T-helper 1 cell treated with Interleukin-12 subunit alpha and Interleukin-12 subunit beta and Interleukin-4 antibody, amounts not matched to agents 30 ng/mL and 1 ng/mL, for 36 hours (primary cell): ENCODE results near the gene SEC23A. TPM values are rescaled to one million over a fixed set of nuclear protein-coding genes. Genes with fewer than 3 reads are reported as not detected.
"Not testable (repeated sequence)": the region's sequence is repeated elsewhere in the genome, so short reads cannot be mapped to it uniquely, and the experiment has no call there.

Source experiments
- intact Hi-C: fragments of 100-400 bp; cut with micrococcal nuclease; formaldehyde crosslinking; loops from one replicate; pipeline ENCODE4 v1.15.1; 2024
- total RNA-seq: library from RNA; stranded (reverse); gene quantifications from 2 replicates; pipeline ENCODE4 v1.2.3, GENCODE V29; 2022

Gene SEC23A
- total RNA-seq, 1 donor from 2014 or later = 60.7 TPM

DNA sequence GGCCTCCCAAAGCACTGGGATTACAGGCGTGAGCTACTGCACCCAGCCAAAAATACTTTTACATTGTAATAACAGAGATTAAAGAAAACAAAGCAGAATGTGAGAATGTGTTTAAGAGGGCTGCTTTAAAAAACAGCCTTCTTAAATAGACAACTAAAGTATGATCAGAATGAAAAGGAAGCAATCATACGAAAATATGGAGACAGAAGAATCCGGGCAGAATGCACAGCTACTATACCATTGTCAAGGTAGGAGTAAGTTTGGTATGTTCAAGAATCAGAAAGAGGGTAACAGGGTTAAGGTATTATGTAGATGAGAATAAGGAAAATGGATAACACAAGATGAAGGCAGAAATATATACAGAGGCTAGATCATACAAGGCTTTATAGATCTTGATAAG, 8.5 kb downstream of the SEC23A start:
- intact Hi-C loops = no loop called here

GRCh38 chr14:39091716-39092115, 11.3 kb downstream of the SEC23A start:
- intact Hi-C loops = no loop called here

- intact Hi-C loops = no loop called here
Measured at GRCh38 chr14:39090548-39091111, 12.4 kb downstream of the SEC23A start.

- intact Hi-C loops = no loop called here
Measured at GRCh38 chr14:39087493-39087892, 15.5 kb downstream of the SEC23A start.

DNA sequence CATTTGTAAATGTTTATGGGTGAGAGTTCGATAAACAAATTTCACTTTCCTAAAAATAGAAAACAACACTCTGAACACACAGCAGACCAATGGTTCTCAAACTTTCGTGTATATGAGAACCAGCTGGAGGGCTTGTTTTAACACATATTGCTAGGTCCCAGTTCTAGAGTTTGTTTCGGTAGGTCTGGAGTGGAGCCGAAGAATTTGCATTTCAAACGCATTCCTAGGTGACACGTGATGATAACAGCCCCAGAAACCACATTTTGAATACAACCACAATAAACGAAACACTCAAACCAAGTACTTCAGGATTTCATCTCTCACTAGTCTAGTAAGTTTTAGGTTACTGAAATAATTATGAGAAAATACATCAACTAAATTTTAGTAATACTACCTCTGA, 17.1 kb downstream of the SEC23A start:
- intact Hi-C loops = no loop called here

GRCh38 chr14:39083127-39083526, 19.9 kb downstream of the SEC23A start:
- intact Hi-C loops = no loop called here

GRCh38 chr14:39080886-39081285, 22.1 kb downstream of the SEC23A start:
- intact Hi-C loops = no loop called here

GRCh38 chr14:39071096-39071495, 31.9 kb downstream of the SEC23A start:
- intact Hi-C loops = no loop called here

GRCh38 chr14:39069923-39070322, 33.1 kb downstream of the SEC23A start:
- intact Hi-C loops = no loop called here

DNA sequence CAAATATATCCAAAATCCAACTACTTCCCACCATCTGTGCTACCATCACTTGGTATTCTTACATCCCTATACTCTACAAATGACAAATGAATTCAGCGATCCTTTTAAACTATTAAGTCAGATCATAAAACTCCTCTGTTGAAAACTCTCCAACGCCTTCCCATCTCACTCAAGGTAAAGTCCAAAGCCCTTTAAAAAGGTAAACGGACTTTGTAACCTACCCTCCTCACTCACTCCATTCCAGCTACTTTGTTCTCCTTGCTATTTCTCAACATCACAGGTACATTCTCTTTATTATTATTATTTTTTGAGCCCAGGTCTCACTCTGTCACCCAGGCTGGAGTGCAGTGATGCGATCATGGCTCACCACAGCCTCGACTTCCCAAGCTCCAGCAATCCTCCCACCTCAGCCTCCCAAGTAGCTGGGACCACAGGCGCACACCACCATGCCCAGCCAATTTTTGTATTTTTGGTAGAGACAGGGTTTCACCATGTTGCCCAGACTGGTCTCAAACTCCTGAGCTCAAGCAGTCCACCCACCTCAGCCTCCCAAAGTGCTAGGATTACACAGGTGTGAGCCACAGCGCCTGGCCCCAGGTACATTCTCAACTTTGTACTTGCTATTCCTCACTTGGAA, 33.7 kb downstream of the SEC23A start:
- intact Hi-C loops = not testable (repeated sequence)

- intact Hi-C loops = no loop called here
Measured at GRCh38 chr14:39060818-39061437, 42.1 kb downstream of the SEC23A start.

DNA sequence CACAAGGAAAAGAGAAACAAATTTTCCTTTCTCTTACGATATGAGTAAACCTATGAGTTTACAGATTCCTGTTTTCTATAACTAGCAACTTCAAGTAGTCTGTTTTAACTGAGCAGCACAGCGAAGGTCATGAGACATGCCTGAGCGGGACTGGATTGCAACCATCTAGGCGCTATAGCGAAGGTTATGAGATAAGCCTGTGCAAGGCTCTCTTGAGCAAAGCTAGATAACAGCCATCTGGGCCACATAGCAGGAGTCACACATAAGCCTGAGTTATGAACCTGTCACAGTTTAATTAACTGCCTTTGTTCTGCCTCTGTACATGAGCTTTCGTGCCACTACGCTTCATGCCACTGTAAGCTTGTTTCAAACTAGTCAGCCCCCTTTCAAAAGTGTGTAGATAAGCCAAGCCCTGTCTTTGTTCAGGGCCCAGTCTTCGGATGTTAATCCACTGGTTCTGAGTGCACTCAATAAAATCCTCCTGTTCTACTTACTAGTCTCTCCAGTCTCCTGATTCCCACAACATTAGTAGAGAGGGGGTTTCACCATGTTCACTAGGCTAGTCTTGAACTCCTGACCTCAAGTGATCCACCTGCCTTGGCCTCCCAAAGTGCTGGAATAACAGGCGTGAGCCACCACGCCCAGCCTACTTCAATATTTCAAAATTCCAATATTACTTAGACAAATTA, 47.1 kb downstream of the SEC23A start:
- intact Hi-C loops = no loop called here

DNA sequence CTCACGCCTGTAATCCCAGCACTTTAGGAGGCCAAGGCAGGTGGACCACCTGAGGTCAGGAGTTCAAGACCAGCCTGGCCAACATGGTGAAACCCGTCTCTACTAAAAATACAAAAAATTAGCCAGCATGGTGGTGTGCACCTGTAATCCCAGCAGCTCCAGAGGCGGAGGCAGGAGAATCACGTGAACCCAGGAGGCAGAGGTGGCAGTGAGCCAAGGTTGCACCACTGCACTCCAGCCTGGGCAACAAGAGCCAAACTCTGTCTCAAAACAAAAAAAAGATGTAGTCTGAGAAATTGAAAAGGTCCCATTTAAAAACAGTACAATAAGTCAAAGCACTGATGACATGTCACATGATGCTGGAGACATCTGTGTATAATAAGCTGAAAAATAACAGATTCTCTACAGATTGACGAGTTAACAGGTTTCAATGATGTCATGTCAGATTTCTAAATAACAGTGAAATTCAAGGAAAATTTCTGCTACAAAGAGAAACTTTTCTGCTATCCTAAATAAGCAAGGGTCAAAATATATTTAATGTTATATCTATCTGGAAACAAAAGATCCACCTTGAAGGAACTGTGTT, 50.1 kb downstream of the SEC23A start:
- intact Hi-C loops = not testable (repeated sequence)

DNA sequence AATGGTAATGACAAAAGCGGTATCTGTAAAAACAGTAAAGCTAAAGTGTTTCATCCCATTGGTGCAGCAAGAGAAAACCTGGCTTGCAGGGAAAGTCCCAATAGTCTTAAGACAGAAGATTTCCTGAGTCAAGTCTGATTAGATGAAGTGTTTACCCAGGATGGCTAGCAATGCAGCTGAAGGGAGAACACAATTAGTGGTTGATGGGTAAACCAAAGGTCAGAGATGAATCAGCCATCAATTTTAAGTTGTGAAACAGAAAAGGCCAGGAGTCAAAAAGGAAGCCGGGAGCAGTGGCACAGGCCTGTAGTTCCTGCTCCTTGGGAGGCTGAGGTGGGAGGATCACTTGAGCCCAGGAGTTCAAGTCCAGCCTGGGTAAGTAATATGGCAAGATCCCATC, 52.6 kb downstream of the SEC23A start:
- intact Hi-C loops = no loop called here

DNA sequence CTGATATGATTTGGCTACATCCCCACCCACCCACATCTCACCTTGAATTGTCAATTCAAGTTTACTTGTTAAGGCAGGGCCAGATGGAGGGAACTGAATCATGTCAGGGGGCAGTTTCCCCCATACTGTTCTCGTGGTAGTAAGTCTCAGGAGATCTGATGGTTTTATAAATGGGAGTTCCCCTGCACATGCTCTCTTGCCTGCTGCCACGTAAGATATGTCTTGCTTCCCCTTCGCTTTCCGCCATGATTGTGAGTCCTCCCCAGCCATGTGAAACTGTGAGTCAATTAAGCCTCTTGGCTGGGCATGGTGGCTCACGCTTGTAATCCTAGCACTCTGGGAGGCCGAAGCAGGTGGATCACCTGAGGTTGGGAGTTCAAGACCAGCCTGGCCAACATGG, 57.1 kb downstream of the SEC23A start:
- intact Hi-C loops = not testable (repeated sequence)

- intact Hi-C loops = no loop called here
Measured at GRCh38 chr14:39043352-39043943, 59.6 kb downstream of the SEC23A start.

- intact Hi-C loops = no loop called here
Measured at GRCh38 chr14:39040529-39040928, 62.5 kb downstream of the SEC23A start.

DNA sequence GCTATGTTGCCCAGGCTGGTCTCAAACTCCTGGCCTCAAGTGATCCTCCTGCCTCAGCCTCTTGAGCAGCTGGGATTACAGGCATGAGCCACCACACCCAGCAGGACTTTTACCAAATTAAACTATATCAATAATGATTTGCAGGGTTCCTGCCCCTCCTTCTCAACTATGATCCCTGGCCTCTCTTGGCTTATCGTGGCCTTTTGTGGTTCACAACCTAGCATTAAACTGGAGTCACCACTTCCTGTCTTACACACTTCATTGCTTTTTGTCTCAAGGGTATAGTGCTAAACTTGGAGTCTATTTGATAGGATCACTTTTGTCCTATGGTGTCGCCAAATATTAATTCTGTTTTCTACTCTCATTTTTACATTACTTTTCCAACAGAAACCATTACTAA, 64.5 kb downstream of the SEC23A start:
- intact Hi-C loops = no loop called here

- intact Hi-C loops = no loop called here
Measured at GRCh38 chr14:39036760-39037159, 66.3 kb downstream of the SEC23A start.

DNA sequence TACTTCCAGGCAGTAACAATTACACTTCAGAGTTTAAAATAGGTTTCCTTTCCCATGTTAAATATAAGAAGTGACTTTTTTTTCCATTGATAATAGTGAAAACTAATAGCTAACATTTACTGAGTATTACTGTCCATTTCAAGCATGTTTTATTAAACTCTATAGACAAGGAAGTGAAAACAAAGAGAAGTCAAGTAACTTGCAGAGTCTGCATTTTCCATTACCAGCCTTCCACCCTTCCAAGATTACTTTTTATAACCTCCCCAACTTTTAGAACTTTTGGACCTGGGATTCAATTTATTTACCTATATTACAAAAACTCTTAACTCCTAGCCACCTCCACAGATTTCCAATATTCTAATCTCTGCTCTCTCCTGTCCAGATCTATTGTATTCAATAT, 67.7 kb downstream of the SEC23A start:
- intact Hi-C loops = no loop called here

DNA sequence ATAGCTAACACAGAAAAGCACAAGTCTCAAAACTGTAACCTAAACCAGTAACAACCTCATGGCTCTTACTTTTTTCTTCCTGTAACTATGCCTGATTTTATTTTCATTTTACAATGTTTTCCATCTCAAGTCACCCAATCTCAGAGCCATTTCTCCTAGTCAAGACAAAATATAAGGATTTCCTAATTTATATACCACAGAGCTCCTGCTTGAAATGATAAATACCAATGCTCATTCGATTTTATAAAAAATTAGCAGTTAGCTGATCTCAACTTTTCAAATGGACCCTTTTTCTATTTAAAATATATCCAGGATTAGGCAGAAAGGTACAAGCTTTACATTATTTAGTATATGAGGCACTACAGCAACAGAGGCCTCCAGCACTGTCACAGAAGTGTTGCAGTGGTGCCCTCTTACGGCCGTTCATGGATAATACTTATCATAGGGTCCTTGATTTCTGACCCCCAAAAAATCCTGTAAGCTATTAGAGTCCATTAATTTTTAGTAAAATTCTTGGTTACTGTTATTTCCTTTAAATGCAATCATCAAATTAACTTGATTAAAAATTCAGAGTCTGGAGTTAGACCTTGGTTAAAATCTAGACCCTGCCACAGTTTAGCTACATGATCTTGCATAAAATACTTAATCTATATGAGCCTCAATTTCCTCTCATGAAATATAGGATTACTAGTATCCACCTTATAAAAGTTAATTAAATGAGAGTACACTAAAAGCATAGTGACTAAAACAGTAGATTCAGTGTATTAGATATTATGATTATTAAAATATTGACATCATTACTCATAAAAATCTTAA, 68.3 kb downstream of the SEC23A start:
- intact Hi-C loops = no loop called here
